Testis (tissue), 2 donors: ENCODE measurements around the gene RAPGEF5.

Source experiments
- CTCF ChIP-seq, 3 experiments: fragments of 450-650 bp in 2 of 3; fragments of 200-600 bp in 1 of 3; sonication (generic) in 1 of 3; IDR thresholded peaks; one replicate each; pipeline ENCODE4 v1.5.1; 2016 to 2019; ENCODE audit warnings: antibody characterized with exemption in 3 of 3, mild to moderate bottlenecking in 2 of 3, moderate library complexity in 1 of 3
- POLR2A ChIP-seq: fragments of 450-650 bp; IDR thresholded peaks from one replicate; pipeline ENCODE4 v1.6.1; 2017; ENCODE audit warnings: antibody characterized with exemption, mild to moderate bottlenecking, moderate library complexity

- TF ChIP-seq CTCF (IDR thresholded peaks at IDR 0.05) (no peak), POLR2A (no peak)
Observed at GRCh38 chr7:22093936-22094335, 263.0 kb downstream of the RAPGEF5 start.
